NOMO-1 (cell line): Measurements from ENCODE around the gene CLHC1.
A peak's percentile ranks its signal among the peaks of the same experiment; 100 is the strongest.
"Not testable (repeated sequence)": the region's sequence is repeated elsewhere in the genome, so short reads cannot be mapped to it uniquely, and the experiment has no call there.

ENCODE experiments used
- DNase-seq, 2 experiments: peaks; one replicate each; lab custom pipeline; 2025; ENCODE audit not compliant: unreplicated experiment in 2 of 2; lab: John Stamatoyannopoulos, UW

Gene CLHC1

GRCh38 chr2:55232863-55233657 lies 967 bp upstream of the CLHC1 start:
- DNase-seq, result peak in 1 of 2 experiments; percentile 31

GRCh38 chr2:55231546-55232083 lies 478 bp downstream of the CLHC1 start:
- DNase-seq, result peak in 1 of 2 experiments; percentile 40

- no peak for DNase-seq
These were observed 1.5 kb downstream of the CLHC1 start for GRCh38 chr2:55230551-55230950.

- DNase-seq, result no peak
These were observed 2.9 kb downstream of the CLHC1 start for GRCh38 chr2:55229221-55229620.

- no peak for DNase-seq
These were observed 3.9 kb downstream of the CLHC1 start for GRCh38 chr2:55228226-55228563.

GRCh38 chr2:55227437-55228225 lies 4.5 kb downstream of the CLHC1 start:
- DNase-seq, result peak; percentile 22 to 63

- no peak for DNase-seq
These were observed 6.5 kb downstream of the CLHC1 start for GRCh38 chr2:55225481-55226020.

- no peak for DNase-seq
These were observed 7.3 kb downstream of the CLHC1 start for GRCh38 chr2:55224761-55225261.

GRCh38 chr2:55223958-55224760 lies 7.9 kb downstream of the CLHC1 start:
- DNase-seq, result no peak

- no peak for DNase-seq
These were observed 18.3 kb downstream of the CLHC1 start for GRCh38 chr2:55213822-55214221.

GRCh38 chr2:55204950-55205349 lies 27.1 kb downstream of the CLHC1 start:
- DNase-seq, result no peak

- no peak for DNase-seq
These were observed 27.6 kb downstream of the CLHC1 start for GRCh38 chr2:55204536-55204935.

GRCh38 chr2:55200416-55200815 lies 31.7 kb downstream of the CLHC1 start:
- DNase-seq, result no peak

- DNase-seq, result no peak
These were observed 35.6 kb downstream of the CLHC1 start for GRCh38 chr2:55196526-55196925.

GRCh38 chr2:55191888-55192287 lies 40.2 kb downstream of the CLHC1 start:
- not testable (repeated sequence) for DNase-seq

GRCh38 chr2:55186837-55187236 lies 45.3 kb downstream of the CLHC1 start:
- DNase-seq, result not testable (repeated sequence)

GRCh38 chr2:55180374-55180773 lies 51.7 kb downstream of the CLHC1 start:
- DNase-seq, result no peak

GRCh38 chr2:55176094-55176415 lies 56.0 kb downstream of the CLHC1 start:
- DNase-seq, result no peak

- DNase-seq, result peak in 1 of 2 experiments; percentile 79
These were observed 56.6 kb downstream of the CLHC1 start for GRCh38 chr2:55175254-55176093.
